Measurements from ENCODE around the gene TIE1.
A peak's percentile ranks its signal among the peaks of the same experiment; 100 is the strongest.
"Not testable (repeated sequence)": the region's sequence is repeated elsewhere in the genome, so short reads cannot be mapped to it uniquely, and the experiment has no call there.

The TIE1 gene

GRCh38 chr1:43363935-43364525, 63.2 kb downstream of the TIE1 start:
- DNase-seq, result no peak

DNA sequence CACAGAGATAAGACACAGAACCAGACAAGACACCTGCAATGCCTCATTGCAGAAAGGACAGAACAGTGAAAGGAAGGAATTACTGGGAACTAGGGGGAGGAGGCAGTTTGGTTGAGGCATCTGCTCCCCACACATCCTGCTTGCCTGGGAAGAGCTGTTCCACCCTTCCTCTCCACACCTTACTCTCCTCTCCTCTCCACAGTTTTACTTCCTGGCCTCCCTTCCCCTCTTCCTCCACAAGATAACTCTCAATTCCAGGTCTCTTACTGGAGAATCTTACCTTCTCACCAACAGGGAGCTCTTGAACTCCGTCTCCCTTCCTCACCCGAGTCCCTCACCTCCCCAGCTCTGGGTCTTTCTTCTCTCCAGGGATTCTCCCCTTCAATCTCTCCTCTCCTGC, 64.9 kb downstream of the TIE1 start:
- no peak for DNase-seq

DNA sequence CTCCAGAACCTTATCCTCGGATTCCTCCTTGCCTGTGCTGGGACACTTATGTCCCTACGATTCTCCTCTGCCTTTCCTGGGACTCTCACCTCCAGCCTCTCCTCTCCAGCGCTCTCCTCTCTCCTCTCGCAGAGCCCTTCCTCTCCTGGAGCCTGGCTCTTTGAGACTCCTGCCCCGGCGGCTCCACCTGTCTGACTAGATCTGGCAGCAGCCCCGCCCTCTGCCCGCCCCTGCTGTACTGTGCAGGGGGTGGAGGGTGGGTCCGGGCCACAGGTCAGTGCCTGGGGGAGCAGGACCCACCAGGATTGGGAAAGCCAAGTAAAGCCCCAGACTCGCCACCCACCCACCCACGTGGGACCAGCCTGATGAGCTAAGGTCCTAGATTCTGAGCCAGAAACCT, 65.4 kb downstream of the TIE1 start:
- no peak for DNase-seq

GRCh38 chr1:43366601-43367025, 65.8 kb downstream of the TIE1 start:
- no peak for DNase-seq

- DNase-seq, result peak; percentile 32 to 60 (median 46)
Observed at GRCh38 chr1:43367026-43367903, 66.5 kb downstream of the TIE1 start.

- DNase-seq, result peak; percentile 95 to 99 (median 98)
Observed at GRCh38 chr1:43367904-43368645, 67.3 kb downstream of the TIE1 start, which contains the start of gene ELOVL1. Gene ELOVL1 (minus strand): TSS chr1:43368011. CDS start chr1:43365609, 2,402 bp downstream.

GRCh38 chr1:43368646-43369020, 67.9 kb downstream of the TIE1 start:
- DNase-seq, result no peak

DNA sequence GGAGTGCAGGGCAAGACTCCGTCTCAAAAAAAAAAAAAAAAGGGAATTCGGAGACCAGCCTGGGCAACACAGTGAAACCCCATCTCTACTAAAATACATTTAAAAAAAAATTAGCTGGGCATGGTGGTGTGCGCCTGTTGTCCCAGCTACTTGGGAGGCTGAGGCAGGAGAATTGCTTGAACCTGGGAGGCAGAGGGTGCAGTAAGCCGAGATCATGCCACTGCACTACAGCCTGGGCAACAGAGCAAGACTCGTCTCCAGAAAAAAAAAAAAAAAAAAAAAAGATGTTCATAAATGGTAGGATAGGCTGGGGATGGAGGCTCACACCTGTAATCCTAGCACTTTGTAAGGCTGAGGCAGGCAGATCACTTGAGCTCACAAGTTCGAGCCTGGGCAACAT, 69.0 kb downstream of the TIE1 start:
- DNase-seq, result not testable (repeated sequence)

DNA sequence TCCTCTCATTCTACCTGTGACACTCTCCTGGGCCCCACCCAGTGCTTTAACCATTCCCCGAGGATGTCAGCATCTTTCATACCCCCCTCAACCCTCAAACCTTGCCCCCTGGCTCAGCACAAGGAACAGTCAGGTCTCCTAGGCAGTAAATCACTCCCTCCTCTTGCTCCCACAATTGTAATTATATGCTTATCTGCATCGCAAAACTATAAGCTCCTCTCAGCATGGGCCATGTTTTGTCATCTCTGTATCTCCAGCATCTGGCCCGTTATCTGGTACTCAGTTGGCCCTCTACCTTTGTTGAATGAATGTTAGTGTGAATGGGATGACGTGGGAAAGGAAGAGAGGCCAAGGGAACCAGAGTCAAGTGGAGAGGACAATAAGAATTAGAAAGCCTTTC, 69.8 kb downstream of the TIE1 start:
- no peak for DNase-seq

- no peak for DNase-seq
Observed at GRCh38 chr1:43372172-43372571, 71.4 kb downstream of the TIE1 start.

Measured in suppressor macrophage (primary cell).